ENCODE results near the gene C1orf74.

DNA sequence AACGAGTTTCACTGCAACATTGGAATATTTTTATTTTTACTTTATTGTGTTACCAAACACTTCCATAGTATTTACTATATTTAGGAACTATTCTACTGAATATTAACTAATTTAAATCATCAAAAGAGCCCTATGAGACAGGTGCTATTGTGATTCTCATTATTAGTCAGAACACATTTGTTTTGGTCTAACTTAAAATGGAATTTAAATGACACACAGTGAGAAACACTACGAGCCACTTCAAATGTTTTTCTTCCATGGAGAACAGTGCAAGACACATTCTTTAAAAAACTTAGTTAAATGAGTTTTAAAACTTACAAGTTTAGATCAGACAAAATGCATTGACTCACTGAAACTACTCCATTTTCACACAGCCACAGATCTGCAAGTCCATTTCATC is 35.2 kb downstream of the C1orf74 start:
- TF ChIP-seq, protein P1, sequence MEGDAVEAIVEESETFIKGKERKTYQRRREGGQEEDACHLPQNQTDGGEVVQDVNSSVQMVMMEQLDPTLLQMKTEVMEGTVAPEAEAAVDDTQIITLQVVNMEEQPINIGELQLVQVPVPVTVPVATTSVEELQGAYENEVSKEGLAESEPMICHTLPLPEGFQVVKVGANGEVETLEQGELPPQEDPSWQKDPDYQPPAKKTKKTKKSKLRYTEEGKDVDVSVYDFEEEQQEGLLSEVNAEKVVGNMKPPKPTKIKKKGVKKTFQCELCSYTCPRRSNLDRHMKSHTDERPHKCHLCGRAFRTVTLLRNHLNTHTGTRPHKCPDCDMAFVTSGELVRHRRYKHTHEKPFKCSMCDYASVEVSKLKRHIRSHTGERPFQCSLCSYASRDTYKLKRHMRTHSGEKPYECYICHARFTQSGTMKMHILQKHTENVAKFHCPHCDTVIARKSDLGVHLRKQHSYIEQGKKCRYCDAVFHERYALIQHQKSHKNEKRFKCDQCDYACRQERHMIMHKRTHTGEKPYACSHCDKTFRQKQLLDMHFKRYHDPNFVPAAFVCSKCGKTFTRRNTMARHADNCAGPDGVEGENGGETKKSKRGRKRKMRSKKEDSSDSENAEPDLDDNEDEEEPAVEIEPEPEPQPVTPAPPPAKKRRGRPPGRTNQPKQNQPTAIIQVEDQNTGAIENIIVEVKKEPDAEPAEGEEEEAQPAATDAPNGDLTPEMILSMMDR (conservative IDR thresholded peaks at IDR 0.05 in 1 of 2, IDR thresholded peaks at IDR 0.05 in 1 of 2; ENCODE audit: extremely low read depth in 1 of 2, insufficient read depth in 1 of 2, low read depth in 1 of 2, low read length in 2 of 2): no peak
- no peak for TF ChIP-seq EZH2 (IDR thresholded peaks at IDR 0.05; ENCODE audit: borderline replicate concordance, low read length)
